Caco-2 (cell line): ENCODE measurements around the gene PTGIR. TPM values are rescaled to one million over a fixed set of nuclear protein-coding genes. Genes with fewer than 3 reads are reported as not detected.

Experiments used
- BruUV-seq: library from RNA; stranded (reverse); fragments of 400-500 nt; replicated peaks from 2 replicates; lab custom pipeline; 2021; lab: Mats Ljungman, UMichigan
- CTCF ChIA-PET: fragments of 300-600 bp; sonication (Branson Sonifier 250); formaldehyde crosslinking; loops from one replicate; lab custom pipeline; 2022; ENCODE audit warnings: antibody characterized with exemption; lab: Charles Lee
- POLR2A ChIA-PET: fragments of 300-600 bp; sonication (Branson Sonifier 250); formaldehyde crosslinking; loops from one replicate; lab custom pipeline; 2022; ENCODE audit warnings: antibody characterized with exemption; lab: Charles Lee
- DNase-seq, 2 experiments: peaks; one replicate each; pipeline versions ENCODE4 v3.0.0 to v3.0.0-alpha.2; 2020 to 2022
- H3K27me3 ChIP-seq: replicated peaks from 2 replicates; pipeline ENCODE4 v1.6.0; 2011; ENCODE audit warnings: low read length; ENCODE audit not compliant: control insufficient read depth, insufficient read depth
- H3K36me3 ChIP-seq: 2 replicates; pipeline ENCODE4 v1.5.1; 2011; ENCODE audit warnings: low read length; ENCODE audit not compliant: control insufficient read depth, insufficient read depth
- H3K4me1 ChIP-seq: fragments of 250-450 bp; sonication (Bioruptor Pico); 2 replicates; pipeline ENCODE4 v1.5.1; 2020; ENCODE audit warnings: mild to moderate bottlenecking
- H3K4me3 ChIP-seq: 2 replicates; pipeline ENCODE4 v1.5.1; 2011; ENCODE audit warnings: low read depth, mild to moderate bottlenecking, control low read depth, low read length
- H3K9me3 ChIP-seq: fragments of 250-450 bp; sonication (Bioruptor Pico); 2 replicates; pipeline ENCODE4 v1.5.1; 2020; ENCODE audit warnings: mild to moderate bottlenecking, moderate library complexity
- H3K27ac Mint-ChIP-seq: one replicate; pipeline ENCODE4 v1.8.0; 2022; ENCODE audit warnings: mixed read lengths; ENCODE audit not compliant: unreplicated experiment
- H3K27me3 Mint-ChIP-seq: one replicate; pipeline ENCODE4 v1.8.0; 2022; ENCODE audit warnings: mixed read lengths; ENCODE audit not compliant: insufficient read depth, unreplicated experiment
- H3K36me3 Mint-ChIP-seq: one replicate; pipeline ENCODE4 v1.8.0; 2022; ENCODE audit warnings: mild to moderate bottlenecking, mixed read lengths; ENCODE audit not compliant: insufficient read depth, unreplicated experiment
- H3K4me1 Mint-ChIP-seq: one replicate; pipeline ENCODE4 v1.8.0; 2022; ENCODE audit warnings: low read depth, mixed read lengths; ENCODE audit not compliant: unreplicated experiment
- H3K4me3 Mint-ChIP-seq: one replicate; pipeline ENCODE4 v1.8.0; 2022; ENCODE audit warnings: mild to moderate bottlenecking, moderate library complexity, mixed read lengths; ENCODE audit not compliant: unreplicated experiment
- H3K9me3 Mint-ChIP-seq: one replicate; pipeline ENCODE4 v1.8.0; 2022; ENCODE audit warnings: mixed read lengths; ENCODE audit not compliant: unreplicated experiment
- intact Hi-C: fragments of 100-400 bp; cut with micrococcal nuclease; formaldehyde crosslinking; loops from one replicate; pipeline ENCODE4 v1.10.0; 2022; ENCODE audit not compliant: unreplicated experiment
- total RNA-seq: library from RNA; stranded (reverse); gene quantifications from 2 replicates; pipeline ENCODE4 v1.2.3, GENCODE V29; 2022
- TF ChIP-seq, protein P1 (sequence below), 2 experiments: fragments of 200-600 bp in 1 of 2; IDR thresholded peaks; 1 replicate in 1 of 2; 2 replicates in 1 of 2; pipeline versions ENCODE4 v1.5.1 to v1.8.0; 2011 to 2022; ENCODE audit warnings: antibody characterized with exemption in 1 of 2, control low read depth in 1 of 2, inconsistent platforms in 1 of 2, low read depth in 1 of 2, low read length in 1 of 2, mild to moderate bottlenecking in 1 of 2, moderate library complexity in 1 of 2; ENCODE audit not compliant: insufficient read depth in 1 of 2, severe bottlenecking in 1 of 2, unreplicated experiment in 1 of 2

The PTGIR gene
- total RNA-seq, 1 experiment from 2014 or later = not detected

- H3K4me3 ChIP-seq = no peak overlapping the region
- H3K9me3 ChIP-seq = no peaks in the 10 kb centered on the region; the same call in 1 of the 2 replicates
- intact Hi-C loops = no loop called here
- no peaks in the 10 kb centered on the region for H3K4me1 ChIP-seq
- no peaks in the 10 kb centered on the region for H3K27me3 ChIP-seq
- POLR2A ChIA-PET = no interaction called here
- no peaks in the 10 kb centered on the region for H3K36me3 Mint-ChIP-seq
- TF ChIP-seq, protein P1, sequence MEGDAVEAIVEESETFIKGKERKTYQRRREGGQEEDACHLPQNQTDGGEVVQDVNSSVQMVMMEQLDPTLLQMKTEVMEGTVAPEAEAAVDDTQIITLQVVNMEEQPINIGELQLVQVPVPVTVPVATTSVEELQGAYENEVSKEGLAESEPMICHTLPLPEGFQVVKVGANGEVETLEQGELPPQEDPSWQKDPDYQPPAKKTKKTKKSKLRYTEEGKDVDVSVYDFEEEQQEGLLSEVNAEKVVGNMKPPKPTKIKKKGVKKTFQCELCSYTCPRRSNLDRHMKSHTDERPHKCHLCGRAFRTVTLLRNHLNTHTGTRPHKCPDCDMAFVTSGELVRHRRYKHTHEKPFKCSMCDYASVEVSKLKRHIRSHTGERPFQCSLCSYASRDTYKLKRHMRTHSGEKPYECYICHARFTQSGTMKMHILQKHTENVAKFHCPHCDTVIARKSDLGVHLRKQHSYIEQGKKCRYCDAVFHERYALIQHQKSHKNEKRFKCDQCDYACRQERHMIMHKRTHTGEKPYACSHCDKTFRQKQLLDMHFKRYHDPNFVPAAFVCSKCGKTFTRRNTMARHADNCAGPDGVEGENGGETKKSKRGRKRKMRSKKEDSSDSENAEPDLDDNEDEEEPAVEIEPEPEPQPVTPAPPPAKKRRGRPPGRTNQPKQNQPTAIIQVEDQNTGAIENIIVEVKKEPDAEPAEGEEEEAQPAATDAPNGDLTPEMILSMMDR (IDR thresholded peaks at IDR 0.05; ENCODE audit: insufficient read depth in 1 of 2, low read depth in 1 of 2, low read length in 1 of 2, severe bottlenecking in 1 of 2, unreplicated experiment in 1 of 2) = no peak
- no peak overlapping the region for H3K27ac Mint-ChIP-seq
- no TSS peak for BruUV-seq
- CTCF ChIA-PET = interaction anchor here (0.6 kb wide), 2 partner anchors 37 to 55 kb away, joined by 3 to 4 read pairs; no protein-coding TSS in a partner anchor
- H3K36me3 ChIP-seq = no peaks in the 10 kb centered on the region
- DNase-seq = no peak
- H3K9me3 Mint-ChIP-seq = no peaks in the 10 kb centered on the region
- H3K4me1 Mint-ChIP-seq = no peaks in the 10 kb centered on the region
- H3K27me3 Mint-ChIP-seq = no peaks in the 10 kb centered on the region
- H3K4me3 Mint-ChIP-seq = no peak overlapping the region
These were observed 45.5 kb downstream of the PTGIR start for GRCh38 chr19:46579361-46579879.

DNA sequence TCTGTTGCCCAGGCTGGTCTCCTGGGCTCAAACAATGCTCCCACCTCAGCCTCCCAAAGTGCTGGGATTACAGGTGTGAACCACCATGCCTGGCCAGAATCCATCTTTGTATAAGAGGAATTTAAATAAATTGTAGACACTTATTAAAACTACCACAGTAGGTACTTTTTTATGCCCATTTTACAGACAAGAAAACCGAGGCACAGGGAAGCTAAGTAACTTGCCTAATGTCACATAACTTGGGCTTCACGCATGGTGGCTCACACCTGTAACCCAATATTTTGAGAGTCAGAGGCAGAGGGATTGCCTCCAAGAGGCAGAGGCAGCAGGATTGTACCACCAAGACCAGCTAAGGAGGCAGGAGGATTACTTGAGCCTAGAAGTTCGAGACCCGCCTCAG lies 46.4 kb downstream of the PTGIR start:
- DNase-seq = no peak
- no peaks in the 10 kb centered on the region for H3K4me1 ChIP-seq
- Mint-ChIP-seq H3K36me3 (no peaks in the 10 kb centered on the region), H3K27ac (no peak overlapping the region), H3K4me3 (no peak overlapping the region), H3K27me3 (no peaks in the 10 kb centered on the region), H3K9me3 (no peaks in the 10 kb centered on the region), H3K4me1 (no peaks in the 10 kb centered on the region)
- no peaks in the 10 kb centered on the region for H3K36me3 ChIP-seq
- POLR2A ChIA-PET = no interaction called here
- TF ChIP-seq, protein P1 (IDR thresholded peaks at IDR 0.05; ENCODE audit: insufficient read depth in 1 of 2, low read depth in 1 of 2, low read length in 1 of 2, severe bottlenecking in 1 of 2, unreplicated experiment in 1 of 2) = no peak
- no peaks in the 10 kb centered on the region for H3K27me3 ChIP-seq
- intact Hi-C loops = no loop called here
- BruUV-seq = no TSS peak
- CTCF ChIA-PET = no interaction called here
- no peak overlapping the region for H3K4me3 ChIP-seq
- no peaks in the 10 kb centered on the region; the same call in 1 of the 2 replicates for H3K9me3 ChIP-seq

DNA sequence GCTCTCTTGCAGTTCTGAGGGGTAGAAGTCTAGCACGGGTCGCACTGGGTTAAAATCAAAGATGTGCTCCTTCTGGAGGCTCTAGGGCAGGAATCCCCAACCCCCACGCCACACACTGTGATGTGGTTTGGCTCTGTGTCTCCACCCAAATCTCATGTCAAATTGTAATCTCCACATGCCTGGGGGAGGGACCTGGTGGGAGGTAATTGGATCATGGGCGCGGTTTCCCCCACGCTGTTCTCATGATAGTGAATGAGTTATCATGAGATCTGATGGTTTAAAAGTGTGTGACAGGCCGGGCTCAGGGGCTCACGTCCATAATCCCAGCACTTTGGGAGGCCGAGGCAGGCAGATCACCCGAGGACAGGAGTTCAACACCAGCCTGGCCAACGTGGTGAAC lies 50.4 kb downstream of the PTGIR start:
- H3K4me1 ChIP-seq = no peaks in the 10 kb centered on the region
- POLR2A ChIA-PET = no interaction called here
- TF ChIP-seq, protein P1 (IDR thresholded peaks at IDR 0.05; ENCODE audit: insufficient read depth in 1 of 2, low read depth in 1 of 2, low read length in 1 of 2, severe bottlenecking in 1 of 2, unreplicated experiment in 1 of 2) = no peak
- intact Hi-C loops = no loop called here
- no TSS peak for BruUV-seq
- H3K27me3 Mint-ChIP-seq = no peaks in the 10 kb centered on the region
- no peaks in the 10 kb centered on the region for H3K36me3 ChIP-seq
- CTCF ChIA-PET = no interaction called here
- H3K9me3 Mint-ChIP-seq = no peaks in the 10 kb centered on the region
- no peaks in the 10 kb centered on the region for H3K27me3 ChIP-seq
- DNase-seq = no peak
- H3K4me3 ChIP-seq = no peak overlapping the region
- no peaks in the 10 kb centered on the region for H3K9me3 ChIP-seq
- H3K4me3 Mint-ChIP-seq = no peak overlapping the region
- H3K36me3 Mint-ChIP-seq = peaks cover 6% of the 10 kb centered on the region
- H3K27ac Mint-ChIP-seq = no peak overlapping the region
- H3K4me1 Mint-ChIP-seq = no peaks in the 10 kb centered on the region
